Activated CD4-positive, alpha-beta T cell treated with anti-CD3 and anti-CD28 coated beads, Interleukin-10, Interleukin-2, amounts not matched to agents 100 ng/mL and 50 ng/mL, durations not matched to agents 16 hours and 8 hours (primary cell): ENCODE data around the gene FAM193A.
"Not testable (repeated sequence)": the region's sequence is repeated elsewhere in the genome, so short reads cannot be mapped to it uniquely, and the experiment has no call there.

Experiments used
- DNase-seq: peaks from one replicate; pipeline ENCODE4 v3.0.0-alpha.2; 2020

Gene FAM193A

DNA sequence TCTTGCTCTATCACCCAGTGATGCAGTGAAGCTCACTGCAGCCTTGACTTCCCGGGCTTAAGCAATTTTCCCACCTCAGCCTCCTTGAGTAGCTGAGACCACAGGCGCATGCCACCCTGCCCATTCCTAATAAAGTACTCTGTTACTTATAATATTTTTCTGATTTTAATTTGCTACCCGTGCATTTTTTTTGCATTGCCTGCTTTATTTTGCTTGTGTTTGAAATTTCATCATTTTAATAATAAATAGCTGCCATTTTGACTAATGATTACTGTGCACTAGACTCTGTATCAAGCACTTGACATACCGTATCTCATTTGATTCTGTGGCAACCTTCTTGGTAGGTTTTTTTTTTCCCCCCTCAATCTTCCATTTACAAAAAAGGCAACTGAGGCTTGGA lies 41.7 kb downstream of the FAM193A start:
- DNase-seq = no peak

DNA sequence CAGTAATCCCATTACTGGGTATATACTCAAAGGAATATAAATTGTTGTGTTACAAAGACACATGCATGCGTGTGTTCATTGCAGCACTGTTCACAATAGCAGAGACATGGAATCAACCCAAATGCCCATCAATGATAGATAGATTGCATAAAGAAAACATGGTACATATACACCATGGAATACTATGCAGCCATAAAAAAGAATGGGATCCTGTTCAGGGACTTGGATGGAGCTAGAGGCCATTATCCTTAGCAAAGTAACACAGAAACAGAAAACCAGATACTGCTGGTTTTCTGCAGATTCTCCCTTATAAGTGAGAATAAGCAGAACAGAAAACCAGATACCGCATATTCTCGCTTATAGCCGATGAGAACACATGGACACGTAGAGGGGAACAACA lies 43.5 kb downstream of the FAM193A start:
- no peak for DNase-seq

DNA sequence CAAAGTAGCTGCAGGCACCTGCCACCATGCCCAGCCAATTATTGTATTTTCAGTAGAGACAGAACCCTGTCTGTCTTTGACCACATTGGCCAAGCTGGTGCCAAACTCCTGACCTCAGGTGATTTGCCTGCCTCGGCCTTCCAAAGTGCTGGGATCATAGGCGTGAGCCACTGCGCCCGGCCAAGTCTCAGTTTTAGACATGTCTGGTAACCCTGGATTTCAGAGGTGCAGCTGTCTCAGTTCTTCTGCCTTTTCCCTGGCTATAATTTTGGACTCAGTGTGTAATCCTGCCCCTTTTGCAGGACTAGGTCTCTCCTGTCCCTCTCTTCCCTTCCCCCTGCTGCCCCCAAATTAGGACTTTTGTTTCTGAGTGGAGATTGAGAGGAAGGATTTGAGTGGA lies 46.6 kb downstream of the FAM193A start:
- DNase-seq = no peak

DNA sequence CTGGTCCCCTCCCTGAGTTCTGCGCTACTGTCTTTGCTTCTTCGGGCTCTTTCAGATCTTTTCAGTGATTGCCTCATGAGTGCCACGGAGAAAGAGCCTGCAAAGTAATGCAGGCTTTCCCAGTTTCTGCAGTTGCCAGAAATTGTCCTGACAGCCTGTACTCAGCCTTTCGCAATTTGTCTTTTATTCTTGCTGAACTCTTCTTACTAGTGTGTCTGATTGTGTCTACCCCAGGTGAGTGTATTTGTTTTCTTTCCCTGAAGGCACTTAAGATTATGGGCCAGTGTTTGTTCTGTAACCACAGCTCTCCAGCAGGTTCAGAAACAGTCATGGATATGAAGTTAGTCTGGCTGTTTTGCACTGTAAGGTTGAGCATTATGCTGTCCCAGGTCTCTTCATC lies 47.1 kb downstream of the FAM193A start:
- no peak for DNase-seq

DNA sequence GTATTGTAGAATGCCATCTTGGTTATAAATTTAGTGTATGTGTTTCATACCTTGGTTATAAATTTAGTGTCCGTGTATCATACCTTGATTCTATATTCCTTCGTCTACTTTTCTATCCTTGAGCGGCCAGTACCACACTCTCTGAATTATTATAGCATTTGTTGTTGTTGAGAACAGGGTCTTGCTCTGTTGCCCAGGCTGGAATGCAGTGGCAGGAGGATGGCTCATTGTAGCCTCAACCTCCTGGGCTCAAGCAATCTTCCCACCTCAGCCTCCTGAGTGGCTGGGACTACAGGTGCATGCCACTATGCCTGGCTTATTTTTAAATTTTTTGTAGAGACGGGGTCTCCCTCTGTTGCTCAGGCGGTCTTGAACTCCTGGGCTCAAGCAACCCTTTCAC lies 50.1 kb downstream of the FAM193A start:
- no peak for DNase-seq

DNA sequence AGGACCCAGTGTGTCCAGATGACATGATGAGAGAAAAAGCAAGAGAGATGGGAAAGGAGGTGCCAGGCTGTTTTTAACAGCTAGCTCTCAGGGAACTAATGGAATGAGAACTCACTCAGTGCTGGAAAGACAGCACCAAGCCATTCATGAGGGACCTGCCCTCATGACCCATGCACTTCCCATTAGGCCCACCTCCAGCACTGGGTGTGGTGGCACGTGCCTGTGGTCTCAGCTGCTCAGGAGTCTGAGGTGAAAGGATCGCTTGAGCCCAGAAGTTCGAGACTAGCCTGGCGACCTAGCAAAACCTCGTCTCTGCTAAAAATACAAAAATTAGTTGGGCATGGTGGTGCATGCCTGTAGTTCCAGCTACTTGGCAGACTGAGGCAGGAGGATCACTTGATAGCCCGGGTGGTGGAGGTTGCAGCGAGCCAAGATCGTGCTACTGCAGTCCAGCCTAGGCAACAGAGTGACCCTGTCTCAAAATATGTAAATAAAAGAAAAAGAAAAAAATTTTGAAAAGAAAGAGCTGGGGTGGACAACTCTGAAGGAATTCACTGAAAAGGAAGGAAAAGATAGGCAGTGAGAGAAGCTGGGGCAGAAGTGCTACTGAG lies 50.9 kb downstream of the FAM193A start:
- no peak for DNase-seq

DNA sequence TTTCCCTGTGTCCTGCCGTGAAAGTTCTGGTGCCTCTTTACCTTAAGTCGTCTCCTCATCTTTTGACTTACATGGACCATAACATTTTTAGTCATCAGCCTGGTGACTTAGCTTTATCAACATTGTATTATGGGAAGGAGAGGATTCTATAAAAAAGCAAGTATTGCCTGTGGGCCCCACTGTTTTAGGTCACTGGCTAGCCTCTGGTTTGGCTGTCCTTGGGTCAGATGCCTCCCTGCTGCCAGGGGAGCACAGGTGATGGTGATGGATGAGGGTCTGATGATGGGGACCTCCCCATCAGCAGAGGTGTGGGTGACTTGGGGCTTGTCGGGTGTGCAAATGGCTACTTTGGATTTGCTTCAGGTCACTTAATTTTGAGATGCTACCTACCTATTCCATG lies 51.8 kb downstream of the FAM193A start:
- DNase-seq = no peak

DNA sequence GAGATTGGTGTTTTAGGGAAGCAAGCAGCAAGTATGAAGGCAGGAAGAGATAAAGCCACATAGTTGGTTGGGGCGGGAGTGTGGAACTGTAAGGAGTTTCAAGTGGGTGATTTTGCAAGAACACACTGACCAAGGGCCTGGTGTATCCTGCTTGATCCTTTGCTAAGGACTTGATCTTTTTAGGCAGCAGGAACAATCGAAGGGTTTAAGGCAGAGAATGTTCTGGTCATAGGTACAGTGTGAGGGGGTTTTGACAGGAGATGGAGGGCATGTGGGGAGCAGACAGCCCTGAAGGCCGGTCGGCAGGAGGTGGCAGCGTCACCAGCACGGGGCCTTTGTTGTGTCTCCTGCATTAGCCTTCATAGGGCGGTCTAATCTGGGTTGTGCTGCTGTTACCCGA lies 54.7 kb downstream of the FAM193A start:
- no peak for DNase-seq

DNA sequence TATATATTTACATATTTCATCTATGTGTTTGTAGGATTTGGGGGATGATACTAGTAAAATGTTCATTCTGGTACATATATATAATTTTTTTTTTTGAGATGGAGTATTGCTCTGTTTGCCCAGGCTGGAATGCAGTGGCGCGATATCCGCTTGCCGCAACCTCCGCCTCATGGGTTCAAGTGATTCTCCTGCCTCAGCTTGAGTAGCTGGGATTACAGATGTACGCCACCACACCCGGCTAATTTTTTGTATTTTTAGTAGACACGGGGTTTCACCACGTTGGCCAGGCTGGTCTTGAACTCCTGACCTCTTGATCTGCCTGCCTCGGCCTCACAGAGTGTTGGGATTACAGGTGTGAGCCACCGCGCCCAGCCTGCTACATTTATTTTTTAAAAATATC lies 55.6 kb downstream of the FAM193A start:
- not testable (repeated sequence) for DNase-seq

DNA sequence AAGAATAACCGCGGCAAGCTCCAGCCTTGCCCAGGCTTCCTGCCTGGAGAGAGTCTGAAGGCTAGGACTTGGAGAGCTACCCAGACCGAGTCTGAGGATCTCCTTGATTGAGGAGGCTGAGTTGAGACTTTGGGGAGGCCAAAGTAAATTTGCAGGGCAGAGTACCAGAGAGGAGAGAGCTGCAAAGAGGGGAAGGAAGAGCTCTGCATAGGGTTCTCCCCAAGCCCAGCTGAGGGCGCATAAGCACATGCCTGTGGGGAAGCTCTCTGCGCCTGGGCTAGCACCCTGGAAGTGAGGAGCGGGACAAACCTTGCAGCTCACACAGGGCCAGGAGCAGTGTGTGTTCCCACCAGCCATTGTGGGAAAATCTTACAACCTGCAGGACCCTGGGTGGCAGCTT lies 56.1 kb downstream of the FAM193A start:
- DNase-seq = no peak

DNA sequence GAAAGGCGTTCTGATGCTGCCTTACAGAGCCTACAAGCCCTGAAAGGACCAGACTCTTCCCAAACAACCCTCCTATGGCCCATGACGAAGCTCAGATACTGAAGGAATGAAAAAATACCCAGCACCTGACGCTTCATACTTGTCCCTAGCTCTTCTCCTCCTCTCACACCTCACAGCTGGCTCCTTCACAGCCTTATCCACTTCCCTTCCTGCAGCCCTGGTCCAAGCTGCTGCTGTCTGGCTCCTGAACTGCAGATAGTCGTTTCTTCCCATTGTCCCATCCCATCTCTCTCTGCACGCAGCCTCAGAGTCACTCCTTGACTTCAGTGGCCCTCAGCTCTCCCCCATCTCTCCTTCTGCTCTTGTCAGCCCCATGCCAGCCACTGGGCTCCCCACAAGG lies 56.6 kb downstream of the FAM193A start:
- DNase-seq = no peak

DNA sequence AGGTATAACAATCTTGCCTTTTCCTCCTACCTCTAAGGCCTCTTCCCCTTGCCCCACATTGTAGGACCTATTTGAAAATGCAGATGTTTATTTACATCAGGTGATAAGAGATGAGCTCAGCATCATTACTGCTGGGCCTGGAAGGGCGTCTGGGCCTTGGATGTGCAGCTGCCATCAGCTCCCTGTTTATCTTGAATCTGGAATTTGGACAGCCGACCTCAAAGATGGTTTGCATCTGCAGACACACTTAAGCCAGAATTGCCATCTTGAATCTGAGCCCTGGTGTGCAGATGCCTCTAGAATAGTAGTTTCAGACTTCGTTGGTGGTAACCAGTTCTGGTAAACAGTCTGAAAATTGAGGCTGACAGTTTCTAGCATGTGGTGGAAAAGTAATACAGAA lies 59.0 kb downstream of the FAM193A start:
- no peak for DNase-seq

DNA sequence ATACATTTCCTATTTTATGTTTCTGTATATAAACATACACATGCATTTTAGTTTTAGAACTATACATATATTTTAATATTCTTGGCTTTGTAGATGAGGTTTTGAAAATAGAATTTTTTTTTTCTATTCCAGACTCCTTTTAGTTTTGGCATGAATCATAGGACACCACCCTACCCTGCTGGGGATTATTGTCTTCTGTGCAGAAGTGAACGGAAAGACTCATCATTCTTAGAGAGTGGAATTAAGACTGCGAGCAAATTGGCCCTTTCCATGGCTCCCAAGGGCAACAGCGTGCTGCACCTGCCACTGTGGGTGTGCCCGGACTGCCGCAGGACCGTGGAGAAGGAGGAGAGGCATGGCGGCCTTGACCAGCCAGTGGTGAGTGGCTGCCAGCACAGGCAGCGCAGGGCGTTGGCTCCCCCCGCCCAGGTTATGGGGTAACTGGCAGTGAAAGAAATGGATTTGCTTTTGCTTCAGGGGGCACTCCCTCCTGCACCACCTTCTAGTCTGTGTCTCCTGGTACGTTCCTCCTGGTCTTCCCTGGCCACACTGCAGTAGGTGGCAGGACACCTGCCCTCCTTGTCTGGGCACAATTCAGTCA lies 59.6 kb downstream of the FAM193A start:
- DNase-seq = no peak

DNA sequence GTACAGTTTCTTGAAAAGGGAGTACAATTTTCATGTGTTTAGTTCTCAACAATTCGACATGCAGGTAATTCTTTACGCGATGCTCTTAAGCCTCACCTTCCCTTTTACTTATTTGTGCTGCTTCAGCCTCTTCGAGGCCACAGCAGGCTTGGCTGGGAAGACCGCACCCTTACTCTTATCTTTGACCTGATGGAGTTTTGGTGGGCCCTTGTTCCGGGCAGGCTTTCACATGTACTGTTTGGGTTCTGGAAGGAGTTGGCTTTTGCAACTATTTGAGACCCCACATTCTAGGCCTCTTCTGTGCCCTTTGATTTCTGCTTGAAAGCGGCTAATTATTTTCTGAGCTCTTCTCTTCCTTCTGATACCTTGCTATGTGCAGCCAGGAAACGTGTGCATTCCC lies 60.2 kb downstream of the FAM193A start:
- no peak for DNase-seq

DNA sequence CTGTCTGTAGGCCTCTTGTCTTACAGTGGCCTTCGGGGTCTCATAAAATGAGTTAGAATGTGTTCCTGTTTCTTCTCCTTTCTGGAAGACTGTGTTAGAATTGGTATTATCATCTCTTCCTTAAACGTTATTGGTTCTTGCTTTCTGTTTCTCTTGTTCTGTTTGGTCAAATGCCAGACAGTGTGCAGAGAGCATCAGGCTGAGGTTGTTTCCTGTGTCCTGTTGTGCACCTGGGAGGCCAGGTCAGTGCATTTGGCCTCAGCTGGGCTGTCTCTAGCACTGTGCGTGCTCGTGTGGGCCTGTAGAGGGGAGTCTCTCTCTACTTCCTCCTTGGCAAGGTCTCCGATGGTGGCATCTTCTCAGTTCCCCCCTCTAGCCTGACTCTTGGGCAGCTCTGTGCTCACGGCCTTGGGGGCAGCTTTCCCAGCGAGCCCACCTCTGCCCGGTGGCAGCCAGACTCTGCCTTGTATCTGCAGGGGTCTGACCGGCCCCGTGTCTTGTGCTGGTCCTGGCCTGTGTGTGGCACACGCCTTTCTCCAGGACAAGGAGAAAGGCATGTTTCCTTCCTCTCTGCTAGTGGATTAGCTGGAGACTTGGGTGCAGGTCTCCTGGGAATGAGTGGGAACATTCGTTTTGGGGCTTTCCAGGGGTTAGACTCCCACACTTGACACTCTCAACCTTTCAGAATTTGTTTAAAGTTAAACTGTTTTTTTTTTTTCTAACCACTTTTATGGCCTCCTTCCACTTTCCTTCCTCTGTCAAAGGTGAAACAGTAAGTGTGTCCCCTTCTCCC lies 62.3 kb downstream of the FAM193A start:
- no peak for DNase-seq

DNA sequence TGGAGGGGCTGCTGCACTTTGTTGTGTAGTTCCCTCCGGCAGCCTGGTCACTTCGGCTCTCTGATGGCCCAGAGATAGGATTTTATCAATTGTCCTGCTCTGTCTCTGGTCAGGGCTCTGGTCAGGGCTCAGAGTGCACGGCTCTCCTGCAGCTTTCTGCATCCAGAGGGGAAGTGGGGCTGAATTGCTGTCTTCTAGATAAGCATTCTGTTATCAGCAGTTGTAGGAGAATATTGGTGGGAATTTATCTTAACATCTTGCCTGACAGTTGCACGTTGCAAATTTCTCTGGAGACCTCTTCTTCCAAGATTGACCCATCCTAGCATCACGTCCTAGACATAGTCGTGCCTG lies 62.8 kb downstream of the FAM193A start:
- no peak for DNase-seq

DNA sequence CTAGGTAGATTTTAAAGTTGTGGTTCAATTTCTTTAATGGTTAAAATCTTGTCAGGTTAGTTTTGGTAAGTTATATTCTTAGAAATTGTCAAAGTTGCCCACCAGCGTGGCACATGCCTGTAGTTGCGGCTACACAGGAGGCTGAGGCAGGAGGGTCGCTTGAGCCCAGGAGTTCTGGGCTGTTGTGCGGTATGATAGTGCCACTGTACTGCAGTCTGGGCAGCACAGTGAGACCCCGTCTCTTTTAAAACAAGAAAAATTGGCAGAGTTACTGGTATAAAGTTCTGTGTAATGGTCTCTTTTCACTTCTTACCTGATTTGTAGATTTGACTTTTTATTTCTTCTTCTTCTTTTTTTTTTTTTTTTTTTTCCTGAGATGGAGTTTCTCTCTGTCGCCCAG lies 64.4 kb downstream of the FAM193A start:
- DNase-seq = no peak

DNA sequence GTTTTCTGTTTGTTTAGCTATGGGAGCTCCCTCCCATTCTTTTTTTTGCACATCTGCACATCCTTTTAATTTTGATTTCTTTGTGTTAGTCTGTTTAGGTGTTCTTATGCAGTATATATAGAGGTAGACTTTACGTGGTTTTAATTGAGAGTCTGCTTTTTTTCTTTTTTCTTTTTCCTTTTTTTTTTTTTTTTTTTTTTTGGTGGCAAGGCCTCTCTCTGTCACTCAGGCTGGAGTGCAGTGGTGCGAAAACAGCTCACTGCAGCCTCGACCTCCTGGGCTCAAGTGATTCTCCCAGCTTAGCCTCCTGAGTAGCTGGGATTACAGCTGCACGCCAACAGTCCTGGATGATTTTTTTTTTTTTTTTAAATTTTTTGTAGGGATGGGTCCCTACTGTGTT lies 68.2 kb downstream of the FAM193A start:
- DNase-seq = no peak

DNA sequence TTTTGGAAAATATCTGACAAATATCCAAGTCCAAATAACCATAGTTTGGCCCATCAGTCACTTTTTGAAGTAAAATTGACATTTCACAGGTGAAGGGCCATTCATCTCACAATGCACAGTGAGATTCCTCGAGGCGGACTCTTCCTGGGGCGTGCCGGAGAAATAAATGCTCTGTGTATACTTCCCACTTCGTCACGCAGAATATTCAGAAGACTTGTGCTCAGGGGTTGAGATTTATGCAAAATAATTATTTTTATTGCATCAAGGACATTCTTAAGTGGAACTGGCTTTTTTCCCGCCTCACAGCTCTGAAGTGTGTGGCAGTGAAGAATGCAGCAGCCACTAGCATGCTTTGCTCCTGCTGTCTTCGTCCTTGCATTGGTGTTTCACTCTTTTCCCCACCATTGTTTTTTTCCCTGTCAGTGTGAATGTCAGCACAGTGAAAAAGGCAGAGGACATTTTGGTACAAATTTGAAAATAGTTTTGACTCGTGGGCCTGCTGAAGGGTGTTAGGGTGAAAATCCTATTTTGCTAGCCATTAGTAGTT lies 70.6 kb downstream of the FAM193A start:
- no peak for DNase-seq

DNA sequence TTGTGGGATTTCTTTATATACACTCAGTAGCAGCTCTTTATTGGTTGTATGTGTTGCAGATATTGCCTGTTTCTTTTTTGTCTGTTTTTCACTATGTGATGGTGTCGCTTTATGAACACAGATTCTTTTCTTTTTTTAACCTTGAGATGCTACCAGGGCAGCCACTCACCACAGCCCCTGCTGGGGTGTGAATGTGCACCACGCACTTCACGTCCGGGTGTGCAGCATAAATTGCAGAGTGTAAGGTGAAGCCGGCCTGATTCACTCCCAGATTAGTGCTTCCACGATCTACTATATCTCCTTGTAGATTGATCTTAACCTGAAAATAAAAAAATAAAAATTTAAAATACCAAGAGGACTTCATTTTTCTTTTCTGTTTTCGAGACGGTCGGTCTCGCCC lies 71.4 kb downstream of the FAM193A start:
- no peak for DNase-seq

DNA sequence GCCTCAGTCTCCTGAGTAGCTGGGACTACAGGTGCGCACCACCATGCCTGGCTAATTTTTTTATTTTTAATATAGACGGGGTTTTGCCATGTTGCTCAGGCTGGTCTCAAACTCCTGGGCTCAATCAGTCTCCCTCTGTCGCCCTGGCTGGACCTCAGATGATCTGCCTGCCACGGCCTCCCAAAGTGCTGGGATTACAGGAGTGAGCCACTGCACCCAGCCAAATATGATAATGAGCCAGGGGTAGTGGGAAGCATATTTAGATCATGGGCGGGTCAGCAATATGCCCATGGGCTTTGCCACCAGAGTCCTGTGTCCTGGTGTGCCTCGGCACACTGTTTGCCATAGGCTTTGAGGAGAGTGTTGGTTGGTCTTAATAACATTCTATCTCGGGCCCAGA lies 71.8 kb downstream of the FAM193A start:
- no peak for DNase-seq

DNA sequence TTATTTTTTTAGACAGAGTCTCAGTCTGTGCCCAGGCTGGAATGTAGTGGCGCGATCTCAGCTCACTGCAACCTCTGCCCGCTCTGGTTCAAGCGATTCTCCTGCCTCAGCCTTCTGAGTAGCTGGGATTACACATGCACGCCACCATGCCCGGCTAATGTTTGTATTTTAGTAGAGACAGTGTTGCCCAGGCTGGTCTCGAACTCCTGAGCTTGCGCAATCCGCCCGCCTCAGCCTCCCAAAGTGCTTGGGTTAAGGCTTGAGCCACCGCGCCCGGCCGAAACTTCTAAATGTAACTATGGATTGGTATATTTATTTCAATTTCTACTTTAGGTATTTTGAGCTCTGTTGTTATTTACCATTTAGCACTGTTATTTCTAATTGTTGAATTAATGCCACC lies 79.4 kb downstream of the FAM193A start:
- no peak for DNase-seq

DNA sequence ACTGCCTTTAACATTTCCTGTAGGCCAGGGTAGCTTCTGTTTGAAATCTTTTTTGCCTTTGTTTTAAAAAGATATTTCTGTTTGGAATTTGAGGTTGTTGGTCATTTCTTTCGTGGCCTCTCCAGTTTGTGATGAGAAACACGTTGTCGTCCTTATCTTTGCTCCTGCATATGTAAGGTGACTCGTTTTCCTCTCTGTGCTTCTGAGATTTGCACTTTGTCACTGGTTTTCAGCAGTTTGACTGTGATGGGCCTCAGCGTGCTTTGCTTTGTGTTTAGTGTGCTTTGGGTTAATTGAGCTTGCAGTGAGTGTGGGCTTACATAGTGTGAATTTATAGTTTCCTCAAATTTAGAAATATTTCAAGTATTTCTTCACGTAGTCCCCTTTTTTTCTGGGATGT lies 81.5 kb downstream of the FAM193A start:
- no peak for DNase-seq

DNA sequence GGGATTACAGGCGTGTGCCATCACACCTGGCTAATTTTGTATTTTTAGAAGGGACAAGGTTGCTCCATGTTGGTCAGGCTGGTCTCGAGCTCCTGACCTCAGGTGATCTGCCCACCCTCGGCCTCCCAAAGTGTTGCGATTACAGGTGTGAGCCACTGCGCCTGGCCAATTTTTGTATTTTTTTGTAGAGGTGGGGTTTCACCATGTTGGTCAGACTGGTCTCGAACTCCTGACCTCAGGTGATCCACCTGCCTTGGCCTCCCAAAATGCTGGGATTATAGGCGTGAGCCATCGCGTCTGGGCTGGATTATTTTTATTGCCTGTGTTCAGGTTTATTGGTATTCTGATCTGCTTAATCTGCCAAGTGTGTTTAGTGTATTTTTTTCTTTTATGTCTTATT lies 82.3 kb downstream of the FAM193A start:
- not testable (repeated sequence) for DNase-seq
